SK-N-DZ (cell line): ENCODE data around the gene FOXE1.

Experiments
- DNase-seq: peaks from one replicate; pipeline ENCODE4 v3.0.0-alpha.2; 2015; ENCODE audit warnings: low spot score

FOXE1 gene

DNA sequence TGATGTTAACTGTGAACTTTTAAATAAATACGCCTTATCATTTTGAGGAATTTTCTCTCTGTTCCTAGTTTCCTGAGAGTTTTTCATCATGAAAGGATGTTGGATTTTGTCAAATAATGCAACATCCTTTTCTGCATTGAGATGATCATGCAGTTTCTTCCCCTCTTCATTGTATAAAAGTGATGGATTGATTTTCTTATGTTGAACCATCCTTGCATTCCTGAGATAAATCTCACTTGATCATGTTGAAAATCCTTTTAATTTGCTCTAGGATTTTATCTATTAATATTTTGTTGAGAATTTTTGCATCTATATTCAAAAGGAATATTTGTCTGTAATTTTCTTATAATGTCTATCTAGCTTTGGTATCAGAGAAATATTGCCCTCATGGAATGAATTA lies 13.3 kb downstream of the FOXE1 start:
- no peak for DNase-seq

DNA sequence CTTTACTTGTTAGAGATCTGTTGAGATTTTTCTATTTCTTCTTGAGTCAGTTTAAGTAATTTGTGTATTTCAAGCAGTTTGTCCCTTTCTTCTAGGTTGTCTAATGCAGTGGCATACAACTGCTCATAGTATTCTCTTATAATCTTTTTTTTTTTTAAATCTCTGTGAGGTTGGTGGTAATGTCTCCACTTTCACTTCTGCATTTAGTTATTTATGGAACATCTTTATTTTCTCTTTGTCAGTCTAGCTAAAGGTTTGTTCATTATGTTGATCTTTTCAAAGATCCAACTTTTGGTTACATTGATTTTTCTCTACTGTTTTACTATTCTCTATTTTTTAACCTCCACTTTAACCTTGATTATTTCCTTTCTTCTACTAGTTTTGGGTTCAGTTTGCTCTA lies 13.8 kb downstream of the FOXE1 start:
- DNase-seq: no peak

DNA sequence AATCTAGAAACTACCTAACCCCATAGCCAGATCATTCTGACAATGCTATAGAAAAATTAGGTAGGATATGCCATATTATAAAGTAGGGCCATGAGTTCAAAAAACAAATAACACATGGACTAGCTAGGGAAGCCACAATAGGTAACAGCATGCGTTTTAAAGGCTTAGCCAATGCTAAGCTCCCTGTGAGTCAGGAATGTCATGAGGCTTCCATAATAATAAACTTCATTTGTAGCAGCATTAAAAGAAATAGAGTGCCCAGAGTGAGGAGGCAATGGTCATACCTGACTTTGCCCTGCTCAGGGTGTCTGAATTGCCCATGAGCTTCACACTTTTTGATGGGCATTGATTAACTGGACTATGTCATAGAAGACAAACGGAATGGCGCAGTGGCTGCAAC lies 15.8 kb downstream of the FOXE1 start:
- no peak for DNase-seq

DNA sequence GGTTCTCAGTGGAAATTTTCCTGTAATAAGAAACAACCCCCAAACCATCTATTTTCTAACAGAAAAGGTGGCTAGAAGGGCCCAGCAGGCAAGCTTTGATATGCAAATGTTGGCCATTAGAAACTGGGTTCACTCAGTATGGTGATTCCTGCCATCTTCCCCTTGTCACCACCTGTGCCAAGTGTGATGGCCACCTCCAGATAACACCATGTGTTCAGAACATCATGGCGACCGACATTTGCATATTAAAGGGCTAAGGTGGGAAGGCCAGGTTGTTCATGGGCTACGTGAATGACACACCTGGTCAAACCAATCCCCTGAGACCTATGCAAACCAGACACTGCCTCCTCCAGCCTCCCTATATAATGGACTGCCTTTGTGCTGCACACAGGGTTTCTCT lies 20.4 kb downstream of the FOXE1 start:
- no peak for DNase-seq

DNA sequence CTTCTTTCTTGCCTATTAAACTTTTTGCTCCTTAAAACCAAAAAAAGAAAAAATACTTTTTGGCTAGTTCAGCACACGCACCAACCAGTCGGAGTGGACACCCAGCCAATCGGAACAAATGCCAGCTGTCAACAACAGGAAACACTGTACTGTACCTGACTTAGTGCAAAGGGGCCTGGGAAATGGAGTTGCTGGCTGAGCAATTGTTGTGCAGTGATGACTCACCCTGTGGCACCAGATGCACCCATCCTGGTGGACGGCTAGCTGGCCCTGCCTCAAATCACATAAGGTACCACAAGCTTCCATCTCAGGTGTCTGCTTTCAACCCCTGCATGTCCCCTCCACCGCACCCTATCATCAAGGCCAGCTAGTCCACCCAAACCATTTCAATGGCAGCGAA lies 20.9 kb downstream of the FOXE1 start:
- DNase-seq: no peak

DNA sequence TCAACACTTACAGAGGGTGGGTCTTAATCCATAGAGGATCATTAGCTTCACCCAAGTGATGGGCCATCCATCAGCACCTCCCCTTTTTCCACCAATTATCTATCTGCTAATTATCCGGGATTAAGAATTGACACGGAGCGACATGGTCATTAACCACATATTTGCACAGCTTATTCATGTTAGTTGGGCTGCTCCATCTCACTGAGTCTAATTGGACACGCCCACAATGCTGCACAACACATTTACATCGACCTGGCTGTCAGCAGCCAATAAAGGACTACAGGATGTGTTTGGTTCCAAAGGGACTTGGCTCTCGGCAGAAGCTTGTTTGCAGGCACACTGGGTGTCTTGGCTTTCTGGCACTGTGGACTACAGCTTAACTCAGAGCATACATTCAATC lies 21.6 kb downstream of the FOXE1 start:
- no peak for DNase-seq

DNA sequence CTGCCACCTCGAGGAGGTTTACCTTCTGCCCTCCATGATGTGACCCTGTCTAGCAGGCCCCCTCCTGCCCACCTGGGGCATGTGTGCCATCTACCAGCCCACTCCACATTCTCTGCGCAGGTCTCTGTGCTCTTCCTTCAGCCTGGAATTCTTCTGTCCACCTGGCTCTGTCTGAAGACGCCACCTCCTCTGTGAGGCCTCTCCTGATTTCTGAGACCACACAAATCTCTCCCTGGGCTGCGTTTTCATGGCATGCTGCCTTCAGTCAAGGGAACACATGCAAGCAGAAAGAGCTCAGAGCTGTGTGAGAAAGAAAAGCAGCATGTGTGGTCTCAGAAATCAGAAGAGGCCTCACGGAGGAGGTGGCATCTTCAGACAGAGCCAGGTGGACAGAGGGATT lies 22.1 kb downstream of the FOXE1 start:
- DNase-seq: no peak

DNA sequence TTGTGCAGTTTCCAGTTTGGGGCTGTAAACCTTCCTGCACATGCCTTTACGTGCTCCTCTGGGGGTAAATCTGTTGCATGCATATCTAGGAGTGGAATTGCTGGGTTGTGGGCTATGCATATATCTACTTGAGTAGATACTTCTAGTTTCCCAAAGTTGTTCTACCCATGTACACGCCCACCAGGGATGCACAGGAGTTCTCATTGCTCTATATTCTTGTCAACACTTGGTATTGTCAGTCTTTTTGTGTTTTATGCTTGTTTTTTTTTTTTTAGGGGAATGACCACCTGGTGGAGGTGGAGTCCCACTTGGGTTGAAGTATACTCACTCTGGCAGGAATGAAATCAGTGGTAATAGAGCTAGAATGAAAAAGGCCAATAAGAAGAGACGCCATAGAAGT lies 23.0 kb downstream of the FOXE1 start:
- no peak for DNase-seq

DNA sequence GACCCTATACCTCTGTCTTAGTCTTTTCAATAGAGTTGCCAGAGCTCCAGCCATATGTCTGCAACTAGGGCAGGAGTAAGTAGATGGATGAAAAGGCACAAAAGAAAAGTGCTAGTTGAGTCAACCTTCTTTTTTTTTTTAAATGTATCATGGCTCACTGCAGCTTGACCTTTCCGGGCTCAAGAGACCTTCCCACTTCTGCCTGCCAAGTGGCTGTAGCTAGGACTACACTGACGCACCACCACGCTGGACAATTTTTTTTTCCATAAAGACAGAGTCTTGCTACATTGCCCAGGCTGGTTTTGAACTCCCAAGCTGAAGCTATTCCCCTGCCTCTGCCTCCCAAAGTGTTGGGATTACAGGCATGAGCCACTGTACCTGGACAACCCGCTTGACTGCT lies 27.3 kb downstream of the FOXE1 start:
- no peak for DNase-seq

DNA sequence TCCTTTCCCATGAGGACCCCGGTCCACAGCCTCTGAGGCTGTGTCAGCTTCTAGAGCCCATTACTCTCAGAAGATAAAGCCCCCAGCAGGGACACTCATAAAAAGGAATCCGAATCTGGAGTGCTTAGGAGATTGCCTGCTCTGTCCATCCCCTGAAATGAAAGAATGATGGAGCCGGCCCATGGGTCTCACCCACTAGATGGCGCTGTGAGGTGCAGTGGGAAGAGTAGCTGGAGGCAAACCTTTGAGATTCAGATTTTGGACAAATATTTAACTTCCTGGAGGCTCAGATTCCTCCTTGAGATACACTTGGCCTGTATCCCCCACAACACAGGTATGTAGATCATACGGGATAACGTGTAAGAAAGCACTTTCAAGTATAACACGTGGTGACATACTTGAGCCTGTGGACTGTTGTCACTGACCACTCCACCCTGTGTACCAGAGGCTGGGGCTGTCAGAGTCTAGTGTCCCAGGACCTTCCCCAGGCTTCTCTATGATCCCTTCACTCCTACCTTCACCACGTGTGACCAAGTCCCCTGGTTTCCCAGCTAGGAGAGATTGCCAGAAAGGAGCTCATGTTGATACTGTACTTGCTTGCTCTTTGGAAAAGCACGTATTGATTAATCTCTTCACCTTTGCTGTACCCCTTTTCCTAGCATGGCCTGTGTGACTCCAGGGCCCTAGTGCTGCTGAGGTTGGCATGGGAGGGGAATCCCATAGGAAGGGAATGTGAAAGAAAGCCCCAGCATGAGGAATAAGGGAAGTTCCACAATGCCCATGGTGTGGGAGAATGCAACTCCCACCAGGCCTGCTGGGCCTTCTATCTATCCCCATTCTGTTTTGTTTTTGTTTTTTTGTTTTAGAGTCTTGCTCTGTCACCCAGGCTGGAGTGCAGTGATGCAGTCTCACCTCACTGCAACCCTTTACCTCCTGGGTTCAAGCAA lies 37.2 kb downstream of the FOXE1 start:
- no peak for DNase-seq

DNA sequence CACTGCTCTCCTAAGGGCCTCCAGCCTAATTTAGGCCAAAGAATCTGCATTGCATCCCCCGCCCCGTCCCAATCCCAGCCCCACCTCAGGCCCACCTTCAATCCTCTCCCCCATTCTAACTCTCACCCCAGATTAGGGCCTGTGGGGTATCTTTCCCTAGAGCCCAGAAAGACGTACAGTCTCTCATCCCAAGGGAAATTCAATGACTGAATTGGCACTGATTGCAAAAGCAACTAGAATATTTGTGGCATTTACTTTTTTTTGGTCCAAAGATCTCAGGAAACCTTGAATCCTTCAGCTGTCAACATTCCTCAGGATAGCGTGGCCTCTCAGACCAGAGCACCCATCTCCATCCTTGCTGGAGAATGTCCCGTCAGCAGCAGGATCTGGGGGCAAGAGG lies 38.7 kb downstream of the FOXE1 start:
- no peak for DNase-seq

DNA sequence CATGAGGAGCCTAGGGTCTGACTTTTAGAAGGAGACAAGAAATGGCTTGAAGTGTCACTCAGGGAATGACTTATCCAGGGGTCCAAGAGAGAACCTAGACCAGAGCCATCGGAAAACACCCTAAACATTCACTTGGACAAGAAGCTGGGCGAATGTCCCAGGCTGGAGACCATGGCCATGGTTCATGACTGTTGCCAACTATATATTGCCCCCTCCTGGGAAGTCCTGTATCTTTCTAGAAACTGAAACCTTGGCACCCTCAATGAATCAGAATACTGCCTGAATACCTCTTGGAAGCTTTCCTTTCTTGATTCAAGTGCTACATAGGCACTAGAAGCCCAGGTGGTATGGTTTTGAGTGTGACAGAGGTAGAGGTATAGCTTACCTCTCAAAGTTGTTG lies 39.4 kb downstream of the FOXE1 start:
- no peak for DNase-seq

DNA sequence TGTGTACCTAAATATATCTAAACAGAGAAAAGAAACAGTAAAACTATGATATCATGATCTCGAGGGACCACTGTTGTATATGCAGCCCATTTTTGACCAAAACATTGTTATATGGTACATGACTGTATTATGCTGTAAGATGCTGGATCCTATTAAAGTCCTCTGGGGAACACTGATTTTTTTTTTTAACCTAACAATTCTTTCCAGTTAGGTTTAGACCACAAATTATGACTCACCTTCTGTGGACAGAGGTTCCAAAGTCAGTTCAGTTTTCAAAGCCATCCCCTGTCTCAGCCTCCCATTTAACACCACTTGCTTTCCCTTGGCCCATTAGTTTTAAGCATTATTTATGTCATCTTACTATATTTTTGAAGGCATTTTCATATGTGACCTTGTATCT lies 42.2 kb downstream of the FOXE1 start:
- no peak for DNase-seq

DNA sequence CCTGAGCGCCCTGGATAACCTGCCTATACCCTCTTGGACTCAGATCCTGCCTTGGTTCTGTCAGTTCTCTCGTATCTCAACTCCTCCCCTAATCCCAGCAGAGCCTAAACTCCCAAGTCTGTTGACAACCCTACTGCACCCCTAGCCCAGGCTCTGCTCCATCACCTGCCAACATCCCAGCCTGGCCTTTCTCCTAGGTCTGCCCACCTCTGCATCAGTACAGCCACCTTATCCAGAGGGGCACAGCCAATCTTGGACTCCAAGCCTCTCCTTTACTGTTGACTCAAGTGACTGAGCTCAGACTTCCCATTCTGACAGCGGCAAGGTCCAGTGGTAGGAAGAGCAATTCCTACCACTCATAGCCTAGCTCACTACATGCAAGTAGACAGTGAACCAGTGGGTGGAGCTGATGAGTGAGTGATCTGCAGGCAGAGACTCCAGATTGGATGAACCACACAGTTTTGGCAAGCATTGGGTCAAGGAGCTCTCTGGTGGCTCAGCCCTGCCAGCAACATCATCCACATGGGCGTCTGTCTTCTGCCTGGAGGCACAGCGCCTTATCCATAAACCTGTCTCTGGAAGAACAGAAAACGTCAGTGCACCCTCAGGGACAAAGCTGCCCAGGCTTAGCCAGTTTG lies 42.8 kb downstream of the FOXE1 start:
- no peak for DNase-seq

DNA sequence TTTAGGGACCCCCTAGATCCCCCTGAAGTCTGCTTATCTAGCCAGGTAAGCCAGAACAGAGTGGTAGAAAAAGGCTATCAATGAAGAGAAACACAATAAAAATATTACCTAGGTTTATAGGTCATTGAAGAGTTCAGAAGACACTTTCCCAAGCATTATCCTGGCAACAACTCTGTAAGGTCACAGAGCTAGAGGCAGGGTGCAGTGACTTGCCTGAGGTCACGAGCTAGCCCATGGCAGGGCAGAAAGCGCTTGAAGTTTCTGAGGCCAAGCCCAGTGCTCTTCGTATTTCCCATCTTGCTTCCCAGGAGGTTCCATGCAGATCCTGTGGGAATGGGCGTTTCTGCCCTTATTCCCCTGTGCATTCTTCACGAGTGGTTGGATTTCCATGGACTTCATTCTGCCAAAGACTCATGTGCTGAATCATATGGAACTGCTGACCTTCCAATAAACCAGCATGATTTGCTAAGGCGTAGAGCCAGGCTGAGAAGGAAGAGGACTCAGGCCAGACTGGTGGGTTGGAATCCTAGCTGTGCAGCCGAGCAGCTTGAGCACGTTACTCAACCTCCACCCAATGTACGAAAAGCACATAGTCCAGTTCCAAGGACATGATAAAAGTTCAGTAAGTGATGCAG lies 47.2 kb downstream of the FOXE1 start:
- DNase-seq: no peak

DNA sequence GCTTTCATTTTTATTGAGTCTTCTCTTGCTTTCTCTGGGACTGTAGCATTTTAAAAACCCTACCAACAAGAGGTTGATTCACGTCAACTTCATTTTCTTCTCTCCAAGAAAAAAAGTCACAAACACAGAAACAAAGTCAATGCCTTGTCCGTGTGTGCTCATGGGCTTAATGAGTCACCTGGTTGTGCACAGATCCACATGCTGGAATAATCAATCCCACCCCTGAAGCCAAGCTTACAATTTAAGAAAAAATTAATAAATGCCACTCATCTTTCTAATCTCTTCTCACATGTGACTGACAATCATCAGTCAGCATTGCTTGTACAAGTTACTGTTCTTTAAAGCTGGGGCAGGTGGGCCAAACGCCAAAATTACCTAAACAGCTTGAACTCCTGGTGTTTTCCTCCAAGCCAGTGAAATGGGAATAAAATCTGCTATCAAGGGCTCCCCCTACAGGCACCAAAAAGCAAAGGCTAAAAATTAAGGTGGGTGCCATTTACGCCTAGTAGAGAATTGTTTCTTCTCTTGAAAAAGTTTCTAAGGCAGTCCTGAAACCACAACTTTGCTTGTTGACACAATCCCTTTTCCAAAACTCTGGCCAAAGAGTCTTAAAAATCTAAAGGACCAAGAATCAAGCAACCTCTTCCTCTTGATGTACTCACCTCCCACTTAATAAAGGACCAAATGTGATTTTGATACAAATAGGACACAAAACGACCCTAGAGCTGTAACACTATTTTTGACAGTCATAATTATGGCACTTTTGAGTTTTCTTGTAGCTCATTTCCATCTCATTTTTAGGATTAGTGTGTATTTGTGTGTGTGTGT lies 47.9 kb downstream of the FOXE1 start:
- peak; percentile 24 for DNase-seq

DNA sequence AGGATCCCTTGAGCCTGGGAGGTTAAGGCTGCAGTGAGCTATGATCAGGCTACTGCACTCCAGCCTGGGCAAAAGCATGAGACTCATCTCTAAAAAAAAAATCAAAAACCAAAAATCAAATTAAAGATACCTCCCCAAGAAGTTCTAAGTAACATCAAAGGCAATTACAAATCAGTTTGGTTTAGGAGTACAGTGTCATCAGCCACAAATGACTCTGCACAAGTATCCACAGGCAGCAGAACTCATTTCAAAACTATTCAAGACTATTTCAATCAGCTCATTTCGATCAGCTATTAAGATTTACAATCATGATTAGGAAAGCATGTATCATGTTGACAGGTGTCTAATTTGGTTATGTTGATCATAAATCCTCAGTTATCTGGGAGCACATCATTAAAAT lies 50.2 kb downstream of the FOXE1 start:
- DNase-seq: no peak

DNA sequence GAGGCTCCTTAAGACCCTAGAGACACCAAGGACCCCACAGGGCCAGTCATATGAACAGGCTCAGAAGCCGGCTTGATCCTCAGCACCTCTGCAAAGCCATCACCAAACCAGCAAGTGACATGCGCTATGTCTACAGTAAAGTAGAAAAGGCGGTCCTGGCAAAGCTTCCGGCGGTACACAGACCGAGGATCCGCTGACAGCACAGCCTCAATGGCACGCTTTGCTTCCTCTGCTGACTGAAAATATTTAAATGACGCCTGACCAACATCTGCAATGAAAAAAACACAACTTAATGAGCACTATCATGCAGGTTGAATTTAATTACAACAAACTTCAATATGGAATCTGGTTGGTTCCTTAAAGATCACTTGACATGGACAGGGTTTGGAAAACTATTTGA lies 51.7 kb downstream of the FOXE1 start:
- DNase-seq: no peak

DNA sequence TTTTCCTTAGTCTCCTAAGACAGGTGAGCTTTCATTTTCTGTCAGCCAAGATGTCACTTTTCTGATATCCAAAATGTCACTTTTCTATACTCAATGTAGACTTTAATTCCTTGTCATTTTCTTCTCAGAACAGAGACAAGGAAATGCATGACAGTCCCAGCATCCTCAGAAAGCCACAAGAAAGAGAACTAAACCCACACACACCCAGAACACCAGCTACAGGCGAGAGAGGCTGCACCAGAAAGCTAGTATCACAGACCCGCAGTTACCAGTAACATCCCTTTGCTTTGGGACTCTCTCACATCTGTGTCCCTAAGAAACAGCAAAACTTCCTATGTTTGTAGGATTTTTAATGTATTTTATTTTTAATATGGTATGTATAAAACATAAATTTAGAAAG lies 52.2 kb downstream of the FOXE1 start:
- DNase-seq: no peak
